GM18526 (cell line): Measurements from ENCODE around the gene TAS2R41.

Experiments used
- POLR2A ChIP-seq: IDR thresholded peaks from 3 replicates; pipeline ENCODE4 v1.6.1; 2011; ENCODE audit not compliant: insufficient read length; ENCODE audit errors: extremely low read depth

Gene TAS2R41

DNA sequence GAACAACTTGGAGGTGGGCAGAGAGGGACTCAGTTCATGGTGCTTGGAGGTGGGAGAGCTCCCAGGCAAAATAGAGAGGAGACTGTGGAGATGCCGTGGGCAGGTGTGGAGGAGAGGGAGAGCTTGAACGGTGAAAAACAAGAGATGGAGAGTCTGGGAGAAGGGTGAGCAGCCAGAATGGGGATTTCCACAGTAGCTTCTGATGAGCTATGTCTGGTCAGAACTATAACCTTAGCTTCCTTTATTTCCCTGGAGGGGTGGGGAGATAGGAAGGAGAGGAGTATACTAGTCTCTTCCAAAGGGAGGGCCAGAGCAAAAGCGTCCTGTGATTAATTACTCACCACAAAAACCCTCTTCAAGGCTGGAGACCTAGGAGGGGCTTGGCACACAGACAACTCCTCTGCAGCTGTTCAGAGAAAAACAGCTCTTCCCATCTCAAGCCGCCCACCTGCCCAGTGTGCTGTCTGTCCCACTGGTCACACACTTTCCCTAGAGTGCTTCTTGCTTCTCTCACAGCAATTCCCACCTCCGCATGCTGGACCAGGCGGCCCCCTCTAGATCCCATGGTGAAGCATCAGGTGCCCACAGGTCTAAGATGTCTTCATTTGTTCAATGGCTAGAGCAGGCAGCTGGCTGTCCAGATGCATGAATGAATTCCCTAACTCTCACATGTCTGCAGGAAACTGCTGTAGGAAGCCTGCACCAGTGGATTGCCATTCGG, 41.9 kb downstream of the TAS2R41 start:
- no peak for TF ChIP-seq POLR2A
